OCI-M2 (cell line): Measurements from ENCODE around the gene RASSF3.

ENCODE experiments used
- DNase-seq: peaks from one replicate; lab custom pipeline; 2025; ENCODE audit not compliant: unreplicated experiment; lab: John Stamatoyannopoulos, UW

RASSF3 gene

GRCh38 chr12:64667793-64668192, 57.5 kb downstream of the RASSF3 start:
- no peak for DNase-seq

GRCh38 chr12:64669270-64669842, 59.1 kb downstream of the RASSF3 start:
- DNase-seq = no peak

- DNase-seq = no peak
Measured at GRCh38 chr12:64670019-64670418, 59.7 kb downstream of the RASSF3 start.

- DNase-seq = no peak
Measured at GRCh38 chr12:64670919-64671639, 60.8 kb downstream of the RASSF3 start.

GRCh38 chr12:64671681-64672080, 61.4 kb downstream of the RASSF3 start:
- no peak for DNase-seq

GRCh38 chr12:64672925-64673409, 62.7 kb downstream of the RASSF3 start:
- DNase-seq = no peak

GRCh38 chr12:64673490-64674169, 63.3 kb downstream of the RASSF3 start:
- no peak for DNase-seq

- DNase-seq = no peak
Measured at GRCh38 chr12:64674367-64674922, 64.2 kb downstream of the RASSF3 start.

- DNase-seq = no peak
Measured at GRCh38 chr12:64675795-64676194, 65.5 kb downstream of the RASSF3 start.

GRCh38 chr12:64678248-64678647, 68.0 kb downstream of the RASSF3 start:
- DNase-seq = no peak

- DNase-seq = no peak
Measured at GRCh38 chr12:64678835-64679234, 68.5 kb downstream of the RASSF3 start.

GRCh38 chr12:64679487-64680001, 69.2 kb downstream of the RASSF3 start:
- no peak for DNase-seq

- DNase-seq = no peak
Measured at GRCh38 chr12:64680235-64680634, 69.9 kb downstream of the RASSF3 start.

- no peak for DNase-seq
Measured at GRCh38 chr12:64681200-64682052, 71.1 kb downstream of the RASSF3 start.

- DNase-seq = no peak
Measured at GRCh38 chr12:64682572-64683277, 72.4 kb downstream of the RASSF3 start.

- no peak for DNase-seq
Measured at GRCh38 chr12:64683816-64684543, 73.7 kb downstream of the RASSF3 start.

GRCh38 chr12:64685050-64685449, 74.8 kb downstream of the RASSF3 start:
- no peak for DNase-seq

- no peak for DNase-seq
Measured at GRCh38 chr12:64685605-64686004, 75.3 kb downstream of the RASSF3 start.

GRCh38 chr12:64687816-64688215, 77.5 kb downstream of the RASSF3 start:
- no peak for DNase-seq
